HG02973 (cell line): ENCODE measurements around the gene BCL3.
"Not testable (repeated sequence)": the region's sequence is repeated elsewhere in the genome, so short reads cannot be mapped to it uniquely, and the experiment has no call there.

Source experiments
- ATAC-seq: cut with Tn5 transposase; IDR thresholded peaks from one replicate; pipeline ENCODE4 v1.9.1; 2021; ENCODE audit warnings: moderate library complexity; ENCODE audit not compliant: unreplicated experiment

BCL3 gene

DNA sequence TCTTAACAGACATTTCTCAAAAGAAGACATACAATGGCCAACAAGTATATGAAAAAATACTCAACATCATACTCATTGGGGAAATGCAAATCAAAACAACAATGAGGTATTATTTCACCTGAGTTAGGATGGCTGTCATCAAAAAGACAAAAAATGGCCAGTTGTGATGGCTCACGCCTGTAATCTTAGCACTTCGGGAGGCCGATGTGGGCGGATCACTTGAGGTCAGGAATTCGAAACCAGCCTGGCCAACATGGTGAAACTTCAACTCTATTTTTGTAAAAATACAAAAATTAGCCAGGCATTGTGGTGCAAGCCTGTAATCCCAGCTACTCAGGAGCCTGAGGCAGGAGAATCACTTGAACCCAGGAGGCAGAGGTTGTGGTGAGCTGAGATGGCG is 27.6 kb upstream of the BCL3 start:
- ATAC-seq, result no peak

DNA sequence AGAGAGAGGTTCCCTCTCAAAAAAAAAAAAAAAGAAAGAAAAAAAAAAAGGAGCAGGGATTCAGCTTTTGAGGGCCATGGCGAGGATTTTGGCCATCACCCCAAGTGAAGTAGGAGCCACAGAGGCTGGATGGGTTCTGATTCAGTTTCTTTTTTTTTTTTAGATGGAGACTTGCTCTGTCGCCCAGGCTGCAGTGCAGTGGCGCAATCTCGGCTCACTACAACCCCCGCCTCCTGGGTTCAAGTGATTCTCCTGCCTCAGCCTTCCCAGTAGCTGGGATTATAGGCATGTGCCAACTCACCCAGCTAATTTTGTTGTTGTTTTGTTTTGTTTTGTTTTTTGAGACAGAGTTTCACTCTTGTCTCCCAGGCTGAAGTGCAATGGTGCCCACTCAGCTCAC is 27.1 kb upstream of the BCL3 start:
- ATAC-seq, result not testable (repeated sequence)

DNA sequence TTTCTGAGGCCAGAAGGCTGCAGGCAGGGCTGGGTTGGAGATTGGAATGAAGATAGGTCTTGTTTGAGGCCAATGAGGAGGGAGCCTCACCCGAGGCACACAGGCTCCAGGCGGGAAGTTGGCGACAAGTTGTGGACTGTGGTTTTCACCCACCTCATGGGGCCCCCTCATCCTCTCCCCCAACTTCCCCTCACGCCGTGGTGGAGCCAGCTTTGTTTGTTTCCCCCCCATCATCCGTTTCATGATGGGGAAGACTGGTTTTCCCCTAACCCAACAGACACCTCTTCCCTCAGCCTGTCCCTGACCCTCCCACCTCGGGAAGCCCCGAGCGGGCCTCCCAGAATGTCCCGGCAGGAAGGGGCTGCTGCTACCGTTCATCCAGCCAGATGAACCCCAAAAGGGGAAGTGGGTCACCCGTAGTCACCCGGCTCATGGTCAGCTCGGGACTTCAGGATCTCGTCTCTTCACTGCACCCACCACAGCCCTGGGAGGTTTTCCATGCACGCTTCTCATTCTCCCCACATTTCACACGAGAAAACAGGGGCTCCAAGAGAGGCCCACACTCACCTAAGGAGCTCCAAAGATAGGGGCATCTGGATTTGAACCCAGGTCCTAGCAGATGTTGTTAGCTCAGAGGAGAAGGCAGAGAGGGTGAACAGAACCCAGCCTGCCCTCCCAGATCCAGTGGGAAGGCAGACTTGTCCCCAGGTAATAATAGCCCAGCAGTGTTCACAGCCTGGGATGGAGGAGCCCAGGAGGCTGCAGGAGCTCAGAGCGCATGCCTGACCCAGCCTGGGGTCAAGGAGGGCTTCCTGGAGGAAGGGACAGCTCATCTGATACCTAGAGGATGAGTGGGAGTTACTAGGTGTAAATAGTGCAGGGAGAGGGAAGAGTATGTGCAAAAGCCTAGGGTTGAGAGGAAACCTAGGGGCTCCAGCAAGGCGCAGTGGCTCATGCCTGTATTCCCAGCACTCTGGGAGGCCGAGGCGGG is 26.1 kb upstream of the BCL3 start:
- no peak for ATAC-seq

DNA sequence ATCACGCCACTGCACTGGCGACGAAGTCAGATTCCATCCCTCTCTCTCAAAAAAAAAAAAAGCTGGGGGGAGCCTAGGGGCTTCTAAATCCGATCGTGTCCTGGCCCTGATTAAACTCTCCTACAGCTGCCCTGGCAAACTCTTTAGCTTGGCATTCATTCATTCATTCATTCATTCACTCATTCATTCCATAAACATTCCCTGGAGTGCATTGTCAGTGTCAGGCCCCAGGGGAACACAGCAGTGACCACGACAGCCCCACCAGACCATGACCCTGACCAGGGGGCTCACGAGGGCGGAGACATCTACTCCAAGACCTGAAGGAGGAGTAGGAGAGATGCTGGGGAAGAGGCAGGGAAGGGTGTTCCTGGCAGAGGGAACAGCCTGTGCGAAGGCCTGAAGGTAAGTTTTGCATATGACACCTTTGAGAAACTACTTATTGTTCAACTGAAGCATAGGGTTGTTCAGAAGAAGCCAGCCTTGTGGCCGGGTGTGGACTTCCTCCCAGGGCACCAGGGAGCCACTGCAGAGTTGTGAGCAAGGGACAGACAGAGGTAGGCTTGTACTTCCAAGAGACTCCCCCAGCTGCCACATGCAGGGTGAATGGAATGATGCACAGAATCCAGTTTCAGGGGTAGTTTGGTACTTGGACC is 25.1 kb upstream of the BCL3 start:
- ATAC-seq, result peak; percentile 29

DNA sequence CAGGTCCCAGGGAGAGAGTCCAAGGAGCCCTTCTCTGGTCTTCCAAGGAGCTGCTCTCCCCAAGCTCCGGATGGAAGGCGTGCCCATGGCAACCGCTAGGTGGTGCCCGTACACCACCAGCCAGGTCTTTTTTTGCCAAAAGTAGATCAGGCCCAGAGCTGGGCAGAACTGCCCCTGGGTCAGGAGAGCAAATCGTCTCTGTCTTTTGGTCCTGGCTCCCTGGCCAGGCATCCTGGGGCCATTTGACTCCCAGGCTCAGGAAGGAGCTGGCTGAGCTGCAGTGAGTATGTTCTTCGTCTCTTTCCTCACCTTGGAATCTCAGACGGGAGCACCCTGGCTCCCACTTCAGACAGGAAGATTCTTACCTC is 24.6 kb upstream of the BCL3 start:
- ATAC-seq, result peak; percentile 46

DNA sequence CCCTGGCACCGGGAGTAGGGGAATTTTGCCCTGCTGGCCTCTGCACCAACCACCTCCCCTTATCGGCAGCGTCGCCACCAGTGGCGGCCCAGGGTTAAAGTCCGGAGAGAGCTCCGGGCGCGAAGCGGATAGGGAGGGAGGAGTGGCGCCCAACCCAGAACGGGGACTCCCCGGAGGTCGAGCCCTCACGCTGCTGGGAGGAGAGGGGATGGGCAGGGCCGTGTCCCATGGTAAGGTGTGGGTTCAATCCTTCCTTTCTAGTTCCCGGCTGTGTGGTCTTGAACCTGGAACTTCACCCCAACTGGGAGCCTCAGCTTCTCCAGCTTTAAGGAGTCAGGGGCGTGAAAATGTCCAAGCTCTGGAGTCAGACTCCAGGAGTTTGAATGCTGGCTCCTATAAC is 23.3 kb upstream of the BCL3 start:
- no peak for ATAC-seq

DNA sequence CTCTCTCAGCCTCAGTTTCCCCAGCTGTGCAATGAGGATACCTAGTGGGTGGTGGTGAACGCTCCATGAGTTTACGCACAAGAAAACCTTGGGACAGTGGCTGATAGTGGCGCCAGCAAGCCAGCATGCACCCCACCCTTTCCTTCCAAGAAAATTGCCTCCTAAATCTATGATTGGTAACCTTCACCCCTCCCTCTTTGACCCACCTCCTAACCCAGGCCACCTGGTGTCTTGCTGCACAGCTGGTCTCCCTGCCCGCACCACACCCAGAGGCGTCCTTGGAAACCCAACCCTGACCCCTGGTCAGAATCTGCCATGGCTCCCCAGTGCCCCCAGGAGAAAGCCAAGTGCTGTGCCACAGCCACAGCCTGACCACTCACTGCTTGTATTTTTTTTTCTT is 22.8 kb upstream of the BCL3 start:
- ATAC-seq, result no peak

DNA sequence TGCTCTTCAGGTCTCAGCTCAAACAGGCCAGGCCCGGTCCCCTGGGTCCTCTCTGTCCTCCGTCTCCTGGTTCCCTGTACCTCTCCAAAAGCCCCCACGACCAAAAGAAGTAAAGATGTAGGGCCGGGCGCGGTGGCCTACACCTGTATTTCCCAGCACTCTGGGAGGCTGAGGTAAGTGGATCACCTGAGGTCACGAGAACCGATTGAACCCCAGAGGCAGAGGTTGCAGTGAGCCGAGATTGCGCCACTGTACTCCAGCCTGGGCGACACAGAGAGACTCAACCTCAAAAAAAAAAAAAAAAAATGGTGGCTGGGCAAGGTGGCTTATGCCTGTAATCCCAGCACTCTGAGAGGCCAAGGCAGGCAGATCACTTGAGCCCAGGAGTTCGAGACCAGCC is 22.0 kb upstream of the BCL3 start:
- ATAC-seq, result no peak

DNA sequence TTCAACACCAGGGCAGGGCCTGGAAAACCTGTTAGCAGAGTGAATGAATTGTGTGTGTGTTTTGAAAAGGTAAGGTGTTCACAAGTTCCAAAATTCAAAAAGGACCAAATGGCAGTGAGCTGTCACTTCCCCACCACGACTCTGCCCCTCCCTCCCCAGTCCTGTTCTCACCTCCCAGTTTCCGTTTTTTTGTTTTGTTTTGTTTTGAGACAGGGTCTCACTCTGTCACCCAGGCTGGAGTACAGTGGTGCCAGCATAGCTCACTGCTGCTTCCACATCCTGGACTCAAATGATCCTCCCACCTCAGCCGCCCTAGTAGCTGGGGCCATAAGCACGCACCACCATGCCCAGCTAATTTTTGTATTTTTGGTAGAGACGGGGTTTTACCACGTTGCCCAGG is 20.3 kb upstream of the BCL3 start:
- no peak for ATAC-seq

DNA sequence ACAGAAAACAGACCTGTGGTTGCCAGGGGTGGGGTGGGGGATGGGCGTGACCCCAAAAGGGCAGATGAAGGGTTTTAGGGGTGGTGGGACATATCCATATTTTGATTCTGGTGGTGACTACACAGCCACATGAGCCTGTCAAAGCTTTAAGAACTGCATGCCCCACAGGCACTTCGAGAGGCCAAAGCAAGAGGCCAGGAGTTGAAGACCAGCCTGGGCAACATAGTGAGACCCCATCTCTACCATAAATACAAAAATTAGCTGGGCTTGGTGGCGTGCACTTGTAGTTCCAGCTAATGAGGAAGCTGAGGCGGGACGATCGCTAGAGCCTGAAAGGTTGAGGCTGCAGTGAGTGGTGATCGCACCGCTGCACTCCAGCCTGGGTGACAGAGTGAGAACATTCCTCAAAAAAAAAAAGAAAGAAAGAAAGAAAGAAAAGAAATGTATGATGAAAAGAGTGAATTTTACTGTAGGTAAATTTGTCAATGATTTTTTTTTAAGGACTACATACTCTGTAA is 18.9 kb upstream of the BCL3 start:
- no peak for ATAC-seq

DNA sequence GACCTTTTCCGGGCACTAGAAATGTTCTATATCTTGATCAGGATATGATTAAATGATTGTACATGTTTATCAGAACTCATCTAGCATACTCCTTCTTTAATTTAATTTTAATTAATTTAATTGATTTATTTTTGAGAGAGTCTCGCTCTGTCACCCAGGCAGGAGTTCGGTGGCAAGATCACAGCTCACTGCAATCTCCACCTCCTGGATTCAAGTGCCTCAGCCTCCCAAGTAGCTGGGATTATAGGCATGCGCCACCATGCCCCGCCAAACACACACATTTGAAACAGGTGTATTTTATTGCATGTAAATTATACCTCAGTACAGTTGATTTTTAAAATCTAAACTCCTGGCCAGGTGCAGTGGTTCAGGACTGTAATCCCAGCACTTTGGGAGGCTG is 17.4 kb upstream of the BCL3 start:
- no peak for ATAC-seq

DNA sequence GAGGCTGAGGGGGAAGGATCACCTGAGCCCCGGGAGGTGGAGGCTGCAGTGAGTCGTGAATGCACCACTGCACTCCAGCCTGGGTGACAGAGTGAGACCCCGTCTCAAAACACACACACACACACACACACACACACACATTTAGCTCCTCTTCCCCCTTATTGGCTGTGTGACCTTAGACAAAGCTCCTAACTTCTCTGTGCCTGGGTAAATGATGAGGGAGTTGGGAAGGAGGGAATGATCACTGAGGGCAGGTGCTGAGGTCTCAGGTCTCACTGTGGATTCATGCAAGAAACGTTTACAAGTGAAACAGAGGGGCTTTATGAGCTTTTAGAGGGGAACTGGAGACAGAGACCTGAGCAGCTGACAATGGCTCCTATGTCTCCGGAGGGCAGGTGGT is 16.9 kb upstream of the BCL3 start:
- no peak for ATAC-seq

DNA sequence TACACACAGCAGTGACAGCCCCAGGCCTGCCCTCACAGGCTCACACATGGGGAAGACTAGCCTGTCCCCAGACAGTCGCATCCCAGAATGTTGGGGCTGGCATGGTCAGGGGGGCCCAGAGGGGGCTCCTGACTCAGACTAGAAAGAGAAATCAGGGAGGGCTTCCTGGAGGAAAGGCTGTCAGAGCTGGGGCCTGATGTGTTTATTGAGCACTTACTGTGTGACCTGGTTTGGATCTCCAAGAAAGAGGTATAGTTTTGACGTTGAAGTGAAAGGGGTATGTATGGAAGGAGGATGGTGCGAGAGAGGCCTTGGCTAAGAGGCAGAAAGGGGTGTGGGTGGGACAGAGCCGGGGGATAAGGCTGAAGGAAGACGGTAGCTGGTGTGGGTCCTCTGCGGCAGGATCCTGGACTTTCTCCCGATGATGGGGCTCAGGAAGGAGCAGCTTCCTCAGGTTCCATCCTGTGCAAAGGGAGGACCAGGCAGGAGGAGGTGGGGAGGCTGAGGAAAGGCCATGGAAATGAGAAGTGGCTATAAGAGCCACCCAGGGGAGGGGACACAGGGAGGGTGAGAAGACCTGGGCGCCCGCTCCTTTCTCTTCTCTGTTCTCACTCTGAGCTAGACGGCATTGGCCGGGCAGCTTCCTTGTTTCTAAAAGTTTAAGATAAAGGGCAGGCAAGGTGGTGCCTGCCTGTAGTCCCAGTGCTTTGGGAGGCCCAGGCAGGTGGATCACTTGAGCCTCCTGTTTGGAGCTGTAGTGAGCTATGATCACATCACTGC is 16.1 kb upstream of the BCL3 start:
- no peak for ATAC-seq

DNA sequence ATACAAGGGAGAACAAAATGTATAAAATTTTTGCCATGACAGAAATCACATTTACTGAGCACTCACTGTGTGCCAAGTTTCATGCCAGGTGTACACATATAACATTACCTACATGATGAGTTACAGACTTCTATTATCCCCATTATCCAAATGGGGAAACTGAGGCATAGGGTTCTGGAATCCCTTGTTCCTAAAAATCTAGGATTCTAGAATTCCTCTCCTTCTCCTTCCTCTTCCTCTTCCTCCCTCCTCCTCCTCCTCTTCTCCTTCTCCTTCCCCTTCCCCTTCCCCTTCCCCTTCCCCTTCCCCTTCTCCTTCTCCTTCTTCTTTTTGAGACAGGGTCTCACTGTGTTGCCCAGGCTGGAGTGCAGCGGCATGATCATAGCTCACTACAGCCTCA is 14.2 kb upstream of the BCL3 start:
- no peak for ATAC-seq

DNA sequence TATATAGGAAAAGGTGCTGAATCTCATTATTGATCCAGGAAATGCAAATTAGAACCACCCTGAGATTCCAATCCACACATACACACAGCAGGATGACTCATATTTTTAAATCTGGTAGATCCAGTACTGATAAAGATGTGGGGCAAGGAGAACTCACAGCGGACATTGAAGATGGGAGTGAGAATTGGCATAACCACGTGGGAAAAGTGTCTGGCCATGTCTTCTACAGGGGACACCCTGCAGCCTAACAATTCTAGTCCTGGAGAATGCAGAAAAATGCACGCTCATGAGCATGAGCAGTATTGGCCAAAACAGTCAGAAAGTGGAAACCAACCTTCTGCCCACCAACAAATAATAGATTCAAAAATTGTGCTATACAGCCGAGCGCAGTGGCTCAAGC is 13.5 kb upstream of the BCL3 start:
- ATAC-seq, result no peak

DNA sequence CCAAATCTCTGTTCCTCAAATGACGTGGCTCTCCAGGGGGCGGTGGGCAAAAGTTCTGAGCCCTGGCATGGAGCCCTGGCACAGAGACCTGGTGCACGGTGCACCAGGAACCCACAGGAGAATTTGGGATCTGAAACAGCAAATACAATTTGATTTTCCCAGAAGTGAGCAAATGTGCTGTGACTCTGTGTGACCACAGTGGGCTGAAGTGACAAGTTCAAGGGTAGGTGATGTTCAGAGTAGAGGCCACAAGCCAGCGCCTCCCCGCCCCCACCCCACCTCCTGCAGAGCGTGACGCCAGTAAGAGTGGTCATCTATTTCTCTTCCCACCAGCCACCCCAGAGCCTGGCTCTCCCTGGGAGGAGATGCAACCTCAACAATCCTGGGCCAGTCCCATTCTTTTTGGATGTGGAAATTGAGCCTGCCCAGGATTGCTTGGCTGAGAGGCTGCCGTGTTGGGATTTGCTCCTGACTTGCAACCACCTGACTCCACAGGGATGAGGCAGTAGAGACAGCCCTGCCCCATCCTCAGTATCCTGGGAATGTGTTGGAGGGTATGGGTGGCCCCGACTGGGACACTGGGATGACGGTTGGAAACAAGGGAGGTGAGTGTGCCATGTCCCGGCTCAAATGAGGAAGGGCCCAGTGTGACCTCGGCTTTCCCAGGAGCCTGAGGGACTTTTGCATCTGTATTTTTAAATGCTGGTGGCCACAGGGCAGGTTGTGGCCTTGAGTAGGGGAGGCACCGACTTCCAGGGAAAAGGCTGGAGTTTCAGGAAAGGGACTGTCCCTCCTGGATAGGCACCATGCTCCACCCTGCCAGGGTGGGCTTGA is 11.1 kb upstream of the BCL3 start:
- no peak for ATAC-seq

DNA sequence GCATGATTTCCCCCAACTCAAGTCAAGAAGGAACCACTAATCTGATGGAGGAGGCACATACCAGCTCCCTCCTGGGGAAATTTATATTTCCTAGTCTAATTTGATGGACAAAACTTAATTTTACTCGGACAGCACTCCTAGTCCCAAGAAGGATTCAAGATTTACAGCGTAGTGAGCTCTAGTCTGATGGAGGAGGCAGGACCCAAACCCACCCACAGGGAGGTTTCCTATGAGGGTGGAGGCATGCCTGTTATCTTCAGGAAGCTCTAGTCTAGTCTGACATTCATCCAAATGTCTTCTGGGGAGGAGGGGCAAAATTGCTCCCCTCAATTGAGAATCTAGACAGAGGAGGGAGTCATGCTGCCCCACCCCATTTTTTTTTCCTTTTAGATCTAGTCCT is 10.4 kb upstream of the BCL3 start:
- ATAC-seq, result no peak

DNA sequence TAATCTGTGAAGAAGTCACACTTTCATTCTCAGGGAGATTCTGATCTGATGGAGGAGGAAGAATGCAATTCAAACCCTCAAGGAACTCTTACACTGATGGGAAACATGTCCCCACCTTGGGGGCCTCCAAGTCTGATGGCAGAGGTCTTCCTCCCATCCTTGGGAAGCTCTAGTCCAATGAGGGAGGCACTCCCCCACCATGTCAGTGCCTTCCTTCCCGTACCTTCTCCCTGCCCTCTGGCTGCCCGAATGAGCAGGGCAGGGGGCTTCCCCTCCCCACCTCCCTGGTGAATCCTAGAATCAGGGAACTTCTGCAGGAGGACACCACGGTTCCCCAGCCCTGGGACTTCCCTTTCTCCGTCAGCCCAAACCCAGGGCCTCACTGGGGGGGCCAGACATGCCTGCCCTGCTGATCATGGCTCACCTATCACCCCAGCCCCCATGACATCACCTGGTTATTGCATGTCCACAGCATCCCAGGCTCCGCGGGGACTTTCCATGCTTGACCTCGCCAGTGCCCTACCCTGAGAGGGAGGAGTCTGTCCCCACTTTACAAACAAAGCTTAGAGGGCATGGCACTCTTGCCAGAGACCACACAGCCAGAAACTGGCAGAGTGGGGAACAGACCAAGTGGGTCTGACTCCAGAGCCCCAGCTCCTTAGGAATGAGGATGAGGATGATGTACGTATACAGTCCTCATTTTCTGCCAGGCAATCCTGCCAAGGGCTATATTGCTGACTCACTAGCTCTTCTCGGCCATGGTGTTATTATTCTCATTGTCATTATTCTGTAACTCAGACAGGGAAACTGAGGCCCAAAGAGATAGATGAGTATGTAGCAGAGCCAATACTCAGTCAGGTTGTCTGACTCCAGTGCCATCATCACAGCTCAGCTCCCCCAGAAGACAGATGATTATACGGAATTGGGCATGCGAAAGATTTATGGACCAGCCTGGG is 9.6 kb upstream of the BCL3 start:
- no peak for ATAC-seq

DNA sequence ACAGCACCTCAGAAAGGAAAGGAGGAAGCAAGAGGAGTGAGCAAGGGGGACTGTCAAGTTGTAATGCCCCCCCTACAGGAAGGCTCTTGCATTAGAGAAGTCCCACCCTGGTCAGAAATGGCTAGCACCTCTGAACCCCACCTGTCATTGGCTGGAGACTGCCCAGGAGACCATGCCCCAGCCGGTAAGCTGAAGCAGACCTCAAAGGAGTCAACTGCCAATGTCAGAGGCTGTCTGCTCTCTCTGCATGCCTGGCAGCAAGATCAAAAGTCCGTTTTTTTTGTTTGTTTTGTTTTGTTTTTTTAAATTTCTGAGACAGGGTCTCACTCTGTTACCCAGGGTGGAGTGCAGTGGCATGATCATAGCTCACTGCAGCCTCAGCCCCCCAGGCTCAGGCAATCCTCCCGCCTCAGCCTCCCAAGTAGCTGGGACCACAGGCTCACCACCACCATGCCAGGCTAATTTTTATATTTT is 8.1 kb upstream of the BCL3 start:
- ATAC-seq, result no peak
